ENCODE measurements around the gene EGFLAM.
"Not testable (repeated sequence)": the region's sequence is repeated elsewhere in the genome, so short reads cannot be mapped to it uniquely, and the experiment has no call there.

The EGFLAM gene

GRCh38 chr5:38381361-38381760 is 123.0 kb downstream of the EGFLAM start:
- no peak for DNase-seq

- no peak for DNase-seq
These were observed 124.5 kb downstream of the EGFLAM start for GRCh38 chr5:38382898-38383297.

DNA sequence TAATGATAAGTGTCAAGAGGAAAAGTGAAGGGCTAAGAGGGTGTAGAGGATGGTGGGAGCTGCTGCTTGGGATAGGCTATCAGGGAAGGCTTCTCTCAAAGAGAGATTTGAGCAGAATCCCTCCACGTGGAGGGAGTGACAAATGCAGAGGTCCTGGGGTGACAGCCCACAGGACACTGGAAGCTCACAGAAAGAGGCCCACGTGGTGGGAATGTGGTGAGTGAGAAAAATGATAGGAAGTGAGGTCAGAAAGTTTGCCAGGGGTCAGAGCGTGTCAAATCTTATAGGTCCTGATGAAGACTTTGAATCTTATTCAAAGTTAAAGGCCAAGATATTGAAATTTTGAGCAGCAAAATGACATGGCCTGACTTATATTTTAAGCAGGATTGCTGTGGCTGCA is 125.3 kb downstream of the EGFLAM start:
- DNase-seq, result no peak

GRCh38 chr5:38384396-38384795 is 126.0 kb downstream of the EGFLAM start:
- DNase-seq, result no peak

- DNase-seq, result no peak
These were observed 128.8 kb downstream of the EGFLAM start for GRCh38 chr5:38387161-38387560.

- no peak for DNase-seq
These were observed 135.3 kb downstream of the EGFLAM start for GRCh38 chr5:38393636-38394035.

GRCh38 chr5:38396766-38397165 is 138.4 kb downstream of the EGFLAM start:
- DNase-seq, result no peak

DNA sequence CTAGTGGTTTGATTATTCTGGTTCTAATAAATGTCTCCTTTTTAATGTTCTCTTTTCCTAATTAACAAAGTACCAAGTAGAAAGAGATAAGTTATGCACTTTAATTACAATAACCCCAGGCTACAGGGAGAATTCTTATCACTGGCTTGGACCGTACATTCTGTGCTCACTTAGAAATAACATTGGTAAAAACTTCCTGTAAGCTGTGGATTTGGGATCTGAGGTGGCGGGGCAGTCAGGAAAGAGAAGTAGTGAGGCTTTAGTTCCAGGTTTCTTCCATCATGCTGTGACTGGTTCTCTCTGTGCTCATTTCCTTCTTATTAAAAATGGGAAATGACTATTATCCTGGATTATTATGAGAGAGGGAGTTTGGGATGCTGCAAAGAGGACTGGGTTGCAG is 142.0 kb downstream of the EGFLAM start:
- DNase-seq, result no peak

GRCh38 chr5:38401145-38401544 is 142.8 kb downstream of the EGFLAM start:
- no peak for DNase-seq

DNA sequence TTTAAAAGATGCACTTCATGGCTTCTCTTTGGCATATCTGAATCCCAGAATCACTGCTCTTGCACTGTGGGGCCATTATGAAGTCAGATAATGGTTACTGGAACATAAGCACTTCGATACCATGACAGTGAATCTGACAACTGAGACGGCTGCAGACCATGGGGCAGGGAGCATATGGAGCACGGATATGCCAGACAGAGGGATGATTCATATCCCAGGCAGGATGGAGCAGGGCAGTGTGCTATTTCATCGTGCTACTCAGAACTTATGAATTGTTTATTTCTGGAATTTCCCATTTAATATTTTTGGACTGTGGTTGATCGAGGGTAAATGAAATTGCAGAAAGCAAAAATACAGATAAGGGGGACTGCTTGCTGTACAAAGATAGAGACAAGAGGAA is 145.0 kb downstream of the EGFLAM start:
- DNase-seq, result no peak

DNA sequence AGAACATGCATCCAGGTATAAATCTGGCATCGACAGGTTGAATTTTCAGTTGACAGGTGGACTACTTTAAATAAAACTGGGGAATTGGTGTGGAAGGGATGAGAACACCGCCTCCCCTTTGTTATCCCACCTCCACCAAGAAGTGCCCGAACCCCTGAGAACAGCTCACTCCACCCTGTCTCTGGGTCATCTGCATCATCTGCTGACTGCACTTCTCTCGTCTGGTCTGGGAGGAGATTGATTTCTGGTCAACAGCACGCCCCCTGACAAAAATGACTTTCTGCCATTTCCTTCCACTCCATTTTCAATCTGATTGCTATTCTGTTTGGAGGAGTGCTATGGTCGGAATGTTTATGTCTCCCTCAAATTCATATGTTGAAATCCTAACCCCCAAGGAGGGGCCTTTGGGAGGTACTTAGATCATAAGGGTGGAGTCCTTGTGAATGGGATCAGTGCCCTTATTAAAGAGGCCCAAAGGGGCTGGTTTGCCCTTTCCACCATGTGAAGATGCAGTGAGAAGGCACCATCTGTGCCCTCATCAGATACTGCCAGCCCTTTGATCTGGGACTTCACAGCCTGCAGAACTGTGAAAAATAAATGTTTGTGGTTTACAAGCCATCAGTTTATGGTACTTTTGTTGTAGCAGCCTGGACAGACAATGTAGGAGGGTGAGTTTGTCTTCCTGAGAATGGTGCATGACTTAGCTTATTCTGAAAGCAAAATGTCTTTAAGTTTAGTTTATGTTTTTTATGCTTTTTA is 145.7 kb downstream of the EGFLAM start:
- no peak for DNase-seq

DNA sequence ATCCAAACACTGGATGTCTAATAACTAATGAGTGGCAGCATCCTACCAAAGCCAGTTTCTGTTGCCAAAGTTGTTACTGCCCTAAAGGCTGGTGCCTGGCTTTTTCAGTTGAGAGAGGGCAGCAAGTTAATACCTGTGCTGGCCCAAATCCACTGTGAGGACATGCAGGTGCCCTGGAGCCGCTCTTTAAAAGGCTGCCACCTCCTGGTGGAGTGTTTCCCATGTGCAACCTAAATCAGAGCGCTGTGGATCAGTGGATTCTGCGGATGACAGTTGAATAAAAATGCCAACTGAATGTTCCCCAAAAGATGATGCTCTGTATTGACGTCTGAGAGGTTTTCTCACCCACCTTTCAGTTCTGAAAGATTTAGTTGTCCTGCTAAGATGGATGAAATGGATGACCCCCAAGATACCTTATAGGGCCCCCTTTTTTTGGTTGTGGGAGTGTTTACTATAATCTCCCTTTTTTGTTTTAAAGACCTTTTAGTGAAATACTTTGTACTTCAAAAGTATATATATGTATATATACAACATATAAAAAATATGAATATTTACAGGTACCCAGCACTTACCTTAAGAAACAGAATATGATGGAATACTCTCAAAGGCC is 146.4 kb downstream of the EGFLAM start:
- DNase-seq, result no peak

- no peak for DNase-seq
These were observed 150.3 kb downstream of the EGFLAM start for GRCh38 chr5:38408446-38409198.

DNA sequence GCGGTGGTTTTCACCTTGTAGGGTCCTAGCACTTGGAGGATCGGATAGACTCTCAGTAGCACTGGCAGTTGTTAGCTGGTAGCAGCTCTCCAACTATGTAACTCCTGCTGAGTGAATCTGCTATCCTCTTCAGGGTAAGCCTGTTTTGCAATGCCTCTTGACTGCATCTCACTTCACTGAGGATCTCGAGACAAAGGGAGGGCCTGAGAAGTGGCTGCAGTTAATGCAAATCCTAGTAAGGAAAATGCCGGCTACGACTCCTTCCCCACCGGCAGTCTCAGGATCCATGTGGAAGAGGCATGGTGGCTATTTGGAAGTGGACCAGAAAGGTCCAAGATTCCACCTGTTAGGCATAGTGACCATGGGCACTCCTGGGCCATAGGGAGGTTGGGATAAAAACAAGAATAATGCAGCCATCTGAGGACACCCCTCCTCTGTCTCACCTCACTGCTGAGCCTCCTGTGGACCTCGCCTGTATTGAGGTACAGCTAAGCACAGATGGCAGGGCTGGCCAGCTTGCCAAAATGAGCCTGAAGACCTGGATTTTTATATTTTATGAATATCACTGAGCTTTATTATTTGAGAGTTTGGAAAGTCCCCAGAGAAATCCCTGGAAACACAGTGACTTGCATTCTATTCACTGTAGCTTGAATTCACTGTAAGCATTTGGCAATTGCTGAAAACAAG is 152.1 kb downstream of the EGFLAM start:
- no peak for DNase-seq

DNA sequence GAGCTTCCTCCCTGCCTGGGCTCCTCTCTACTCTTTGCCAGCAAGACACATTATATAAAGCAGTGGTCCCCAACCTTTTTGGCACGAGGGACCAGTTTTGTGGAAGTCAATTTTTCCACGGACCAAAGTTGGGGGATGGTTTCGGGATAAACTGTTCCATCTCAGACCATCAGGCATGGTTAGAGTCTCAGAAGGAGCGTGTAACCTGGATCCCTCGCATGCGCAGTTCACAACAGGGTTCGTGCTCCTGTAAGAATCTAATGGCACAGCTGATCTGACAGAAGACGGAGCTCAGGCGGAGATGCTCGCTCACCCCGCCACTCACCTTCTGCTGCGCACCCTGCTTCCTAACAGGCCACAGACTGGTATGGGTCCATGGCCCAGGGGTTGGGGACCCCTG is 155.3 kb downstream of the EGFLAM start:
- no peak for DNase-seq

GRCh38 chr5:38414348-38414747 is 156.0 kb downstream of the EGFLAM start:
- DNase-seq, result no peak

DNA sequence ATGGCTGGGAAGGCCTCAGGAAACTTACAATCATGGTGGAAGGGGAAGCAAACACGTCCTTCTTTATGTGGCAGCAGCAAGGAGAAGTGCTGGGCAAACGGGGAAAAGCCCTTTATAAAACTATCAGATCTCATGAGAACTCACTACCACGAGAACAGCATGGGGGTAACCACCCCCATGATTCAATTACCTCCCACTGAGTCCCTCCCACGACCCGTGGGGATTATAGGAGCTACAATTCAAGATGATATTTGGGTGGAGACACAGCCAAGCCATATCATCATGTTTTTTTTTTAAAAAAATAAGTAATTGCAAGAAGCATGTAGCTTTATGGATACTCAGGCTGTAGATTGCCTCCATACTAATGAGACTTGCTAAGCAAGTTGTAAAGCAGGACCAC is 157.4 kb downstream of the EGFLAM start:
- not testable (repeated sequence) for DNase-seq

DNA sequence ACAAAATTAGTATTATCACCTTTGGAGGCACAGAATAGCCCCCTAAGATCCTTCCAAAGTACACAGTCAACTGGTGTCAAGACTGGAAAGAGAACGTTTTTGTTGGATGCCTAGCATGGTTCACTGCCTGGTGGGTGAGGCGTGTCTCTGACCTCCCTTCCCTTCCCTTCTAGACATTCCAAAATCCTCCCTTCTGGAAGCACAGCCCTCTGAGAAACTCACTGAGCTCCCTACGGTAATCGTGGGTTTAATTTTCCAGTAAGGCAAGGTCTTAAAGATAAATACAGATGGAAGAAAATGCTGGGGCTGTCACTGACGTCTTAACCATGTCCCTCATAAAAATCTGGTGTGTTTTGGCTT is 159.3 kb downstream of the EGFLAM start:
- DNase-seq, result no peak

DNA sequence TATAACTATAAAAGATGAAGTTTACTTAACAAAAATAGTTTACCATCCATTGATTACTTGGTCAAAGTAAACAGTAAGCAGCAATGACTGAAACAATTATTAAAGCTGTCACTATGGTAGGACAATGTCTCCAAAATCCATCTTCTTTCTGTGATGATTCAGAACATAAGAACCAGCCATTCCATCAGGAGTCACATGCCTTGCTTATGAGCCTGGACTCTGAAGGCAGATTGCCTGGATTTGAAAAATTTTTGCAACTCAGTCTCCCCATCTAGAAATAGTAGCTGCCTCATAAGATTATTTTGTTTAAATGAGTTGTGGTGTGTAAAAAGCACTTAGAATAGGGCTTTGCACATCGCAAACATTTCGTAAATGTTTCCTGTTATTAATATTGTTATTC is 161.9 kb downstream of the EGFLAM start:
- DNase-seq, result no peak

GRCh38 chr5:38420691-38421390 is 162.5 kb downstream of the EGFLAM start:
- DNase-seq, result no peak

DNA sequence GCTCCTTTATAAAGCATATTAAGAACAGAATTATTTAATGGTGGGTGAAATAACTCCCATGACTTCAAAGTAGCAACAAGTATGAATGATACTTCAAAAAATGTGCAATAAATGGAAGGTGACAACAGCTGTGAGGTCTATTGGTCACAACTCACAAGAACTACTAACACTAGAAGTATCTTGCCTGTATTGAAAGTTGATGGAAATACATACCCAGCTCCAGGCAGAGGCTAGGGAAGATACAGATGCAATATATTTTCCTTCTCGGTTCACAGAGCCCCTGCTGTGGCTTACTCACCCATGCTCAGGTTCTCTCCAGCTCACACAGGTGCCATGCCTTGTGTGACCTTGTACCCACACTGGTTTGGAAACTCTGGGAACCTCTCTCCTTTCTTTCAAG is 164.3 kb downstream of the EGFLAM start:
- no peak for DNase-seq

DNA sequence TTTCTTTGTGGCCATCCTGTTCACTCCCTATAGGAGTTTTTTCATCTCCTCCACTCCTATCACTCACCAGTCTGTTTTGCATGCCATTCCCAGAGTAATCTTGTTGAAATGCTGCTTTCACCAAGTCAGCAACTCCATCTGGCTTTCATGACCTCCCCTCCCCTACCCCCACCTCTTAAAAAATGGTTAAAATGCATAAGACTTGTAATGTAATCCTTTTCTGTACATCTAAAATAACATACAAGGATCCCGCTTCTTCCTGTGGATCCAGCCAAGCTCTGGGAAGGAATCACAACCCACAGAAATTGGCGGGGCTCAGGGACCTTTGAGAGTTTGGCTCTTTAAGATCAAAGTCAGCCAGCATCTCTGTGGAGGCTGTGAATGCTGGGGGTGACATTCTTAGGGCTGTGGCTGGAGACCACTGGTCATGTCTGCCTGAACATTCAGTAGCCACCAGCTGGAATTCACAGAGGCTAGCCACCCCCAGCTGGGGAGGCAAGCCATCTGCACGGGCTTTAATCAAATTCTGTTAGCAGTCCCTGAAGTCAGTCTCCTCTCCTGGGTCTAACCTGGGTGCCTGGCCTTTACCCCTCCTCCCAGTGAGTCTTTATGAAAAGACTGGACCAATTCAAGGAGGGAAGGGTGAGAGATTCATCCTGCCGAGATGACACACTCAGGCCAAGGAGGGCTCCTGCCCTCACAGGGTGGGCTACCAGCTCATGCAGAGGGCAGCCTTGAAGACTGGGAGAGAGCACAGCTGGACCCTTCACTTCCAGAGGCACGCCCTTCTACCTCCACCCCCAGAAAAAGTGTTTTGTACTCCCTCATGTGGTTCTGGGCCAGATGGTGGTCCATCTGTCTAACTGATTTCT is 165.2 kb downstream of the EGFLAM start:
- DNase-seq, result no peak

Measured in GF-D8 (cell line).